D721Med (cell line): ENCODE data around the gene PKIG.

Experiments
- DNase-seq: peaks from one replicate; pipeline ENCODE4 v3.0.0; 2011; ENCODE audit warnings: low spot score; ENCODE audit not compliant: insufficient read length
- FAIRE-seq: peaks from 2 replicates; lab custom pipeline; 2011; peaks lifted over from hg19 to GRCh38; lab: Jason Lieb, UNC
- CTCF ChIP-seq: IDR thresholded peaks from 2 replicates; pipeline ENCODE4 v1.5.1; 2012; ENCODE audit warnings: mild to moderate bottlenecking, control low read depth; ENCODE audit not compliant: insufficient read depth; ENCODE audit errors: missing control alignments

PKIG gene

GRCh38 chr20:44630297-44630696 is 47.9 kb downstream of the PKIG start:
- no peak for TF ChIP-seq CTCF
- no peak for FAIRE-seq
- DNase-seq, result no peak

- DNase-seq (no peak), FAIRE-seq (no peak)
- TF ChIP-seq CTCF, result no peak
Measured at GRCh38 chr20:44632103-44632752, 49.8 kb downstream of the PKIG start.

GRCh38 chr20:44633187-44633810 is 50.9 kb downstream of the PKIG start:
- TF ChIP-seq CTCF, result no peak
- DNase-seq (no peak), FAIRE-seq (no peak)

- TF ChIP-seq CTCF, result no peak
- DNase-seq, result no peak
- FAIRE-seq, result no peak
Measured at GRCh38 chr20:44633872-44634600, 51.7 kb downstream of the PKIG start.

GRCh38 chr20:44635877-44636276 is 53.5 kb downstream of the PKIG start:
- FAIRE-seq, result no peak
- no peak for DNase-seq
- TF ChIP-seq CTCF, result no peak

GRCh38 chr20:44637042-44637441 is 54.7 kb downstream of the PKIG start:
- FAIRE-seq, result no peak
- no peak for DNase-seq
- TF ChIP-seq CTCF, result no peak
